HepG2 (cell line): Measurements from ENCODE around the gene CACNB4. TPM values are rescaled to one million over a fixed set of nuclear protein-coding genes. Genes with fewer than 3 reads are reported as not detected.

Source experiments
- ATAC-seq: fragments of 200-7000 bp; cut with Tn5 transposase; 3 replicates; pipeline ENCODE4 v1.9.1; 2020; ENCODE audit warnings: mild to moderate bottlenecking, moderate library complexity
- BruUV-seq: library from RNA; stranded (reverse); fragments of 400-500 nt; replicated peaks from 2 replicates; lab custom pipeline; 2021; lab: Mats Ljungman, UMichigan
- CTCF ChIA-PET: fragments of 300-600 bp; formaldehyde crosslinking; extraction: SDS; loops from one replicate; lab custom pipeline; 2021; ENCODE audit warnings: low total read pairs, inconsistent platforms, low intra/inter-chr PET ratio; lab: Yijun Ruan, JAX
- POLR2A ChIA-PET: fragments of 350-600 bp; sonication (Branson Sonifier 250); formaldehyde crosslinking; loops from one replicate; lab custom pipeline; 2020; ENCODE audit warnings: antibody characterized with exemption, inconsistent platforms; lab: Yijun Ruan, JAX
- DNase-seq: peaks from one replicate; pipeline ENCODE4 v3.0.0-alpha.2; 2015; ENCODE audit warnings: low spot score
- FAIRE-seq: peaks from 3 replicates; lab custom pipeline; 2011; peaks lifted over from hg19 to GRCh38; lab: Jason Lieb, UNC
- H2AFZ ChIP-seq: one replicate; pipeline ENCODE4 v1.6.1; 2011; ENCODE audit warnings: low read length, inconsistent platforms
- H3K27ac ChIP-seq: fragments of 300-600 bp; 3 replicates; pipeline ENCODE4 v1.8.0; 2011; ENCODE audit warnings: mixed run types, mild to moderate bottlenecking, mixed read lengths, low read length, inconsistent platforms; ENCODE audit not compliant: insufficient read depth; ENCODE audit errors: extremely low read length
- H3K27me3 ChIP-seq, 2 experiments: fragments of 200-600 bp in 1 of 2; 2 replicates in 1 of 2; 3 replicates in 1 of 2; pipeline versions ENCODE4 v1.6.0 to v1.8.0; 2011; ENCODE audit warnings: low read length in 2 of 2, mild to moderate bottlenecking in 2 of 2, moderate library complexity in 2 of 2, inconsistent platforms in 1 of 2; ENCODE audit not compliant: insufficient read depth in 2 of 2, control insufficient read depth in 1 of 2
- H3K36me3 ChIP-seq, 2 experiments: fragments of 200-600 bp in 1 of 2; replicated peaks in 1 of 2; 2 replicates in 1 of 2; 3 replicates in 1 of 2; pipeline versions ENCODE4 v1.5.1 to v1.8.0; 2011; ENCODE audit warnings: low read length in 2 of 2, inconsistent platforms in 1 of 2; ENCODE audit not compliant: insufficient read depth in 2 of 2, control insufficient read depth in 1 of 2
- H3K4me1 ChIP-seq: 2 replicates; pipeline ENCODE4 v1.5.1; 2012; ENCODE audit warnings: low read length, inconsistent platforms; ENCODE audit not compliant: insufficient read depth
- H3K4me2 ChIP-seq: 2 replicates; pipeline ENCODE4 v1.6.0; 2011; ENCODE audit warnings: low read depth, low read length, inconsistent platforms
- H3K4me3 ChIP-seq, 3 experiments: fragments of 200-600 bp in 1 of 3; sonication (generic), shearing (Covaris generic) in 1 of 3; replicated peaks in 1 of 3; 2 replicates each; pipeline ENCODE4 v1.5.1; 2011 to 2016; ENCODE audit warnings: low read length in 3 of 3, inconsistent platforms in 2 of 3, low read depth in 2 of 3, mild to moderate bottlenecking in 2 of 3, control low read depth in 1 of 3, mixed read lengths in 1 of 3; ENCODE audit not compliant: insufficient read depth in 1 of 3
- H3K79me2 ChIP-seq: one replicate; pipeline ENCODE4 v1.6.1; 2011; ENCODE audit warnings: low read length, inconsistent platforms; ENCODE audit not compliant: insufficient read depth
- H3K9ac ChIP-seq: 2 replicates; pipeline ENCODE4 v1.6.0; 2011; ENCODE audit warnings: mild to moderate bottlenecking, low read depth, low read length, inconsistent platforms; ENCODE audit not compliant: insufficient read depth
- H3K9me3 ChIP-seq: 2 replicates; pipeline ENCODE4 v1.5.1; 2012; ENCODE audit warnings: mild to moderate bottlenecking, low read length
- H4K20me1 ChIP-seq: 2 replicates; pipeline ENCODE4 v1.6.0; 2011; ENCODE audit warnings: inconsistent platforms, mild to moderate bottlenecking, low read length, moderate library complexity; ENCODE audit not compliant: insufficient read depth
- ISL2 ChIP-seq: sonication (generic); formaldehyde crosslinking; IDR thresholded peaks from 2 replicates; pipeline ENCODE4 v1.5.0; 2020; ENCODE audit warnings: missing genetic modification reagents
- NCOA2 ChIP-seq: sonication (generic); formaldehyde crosslinking; IDR thresholded peaks from 2 replicates; pipeline ENCODE4 v1.8.0; 2022; ENCODE audit warnings: inconsistent platforms
- NR2C2 ChIP-seq: sonication (generic); formaldehyde crosslinking; IDR thresholded peaks from 2 replicates; pipeline ENCODE4 v1.4.0; 2020; ENCODE audit warnings: missing genetic modification reagents, mild to moderate bottlenecking, moderate library complexity, borderline replicate concordance
- STAG1 ChIP-seq: sonication (generic); formaldehyde crosslinking; IDR thresholded peaks from 2 replicates; pipeline ENCODE4 v1.4.0; 2020; ENCODE audit warnings: missing genetic modification reagents
- ZNF552 ChIP-seq: sonication (generic); formaldehyde crosslinking; IDR thresholded peaks from 2 replicates; pipeline ENCODE4 v1.9.0; 2022; ENCODE audit warnings: missing genetic modification reagents, mild to moderate bottlenecking, borderline replicate concordance
- ZNF619 ChIP-seq: sonication (generic); formaldehyde crosslinking; IDR thresholded peaks from 2 replicates; pipeline ENCODE4 v1.4.0; 2020; ENCODE audit warnings: mild to moderate bottlenecking, missing genetic modification reagents
- ZNF883 ChIP-seq: sonication (generic); formaldehyde crosslinking; IDR thresholded peaks from 2 replicates; pipeline ENCODE4 v1.5.1; 2020; ENCODE audit warnings: mild to moderate bottlenecking, missing genetic modification reagents; ENCODE audit errors: not compliant biosample characterization
- WGBS: methylation state at CpG from one replicate; pipeline ENCODE4 v1.1.6; 2017; ENCODE audit warnings: low lambda C conversion rate; 5-methylcytosine and 5-hydroxymethylcytosine counted together
- in situ Hi-C: cut with HindIII; loops from 2 replicates; pipeline ENCODE4 v1.10.0; 2017; ENCODE audit warnings: low pct_unique_long_range_greater_than_20kb; ENCODE audit not compliant: extremely low pct_ligation_motif_present
- intact Hi-C: fragments of 100-400 bp; cut with micrococcal nuclease; formaldehyde crosslinking; loops from one replicate; pipeline ENCODE4 v1.10.0; 2022; ENCODE audit not compliant: unreplicated experiment
- polyA plus RNA-seq, 8 experiments: library from polyadenylated mRNA; depleted of rRNA in 3 of 8; stranded (reverse) in 7 of 8; unstranded in 1 of 8; fragments of >200 nt; fragmentation: Illumina TruSeq in 4 of 8; extraction: Trizol in 4 of 8; gene quantifications; 2 replicates each; pipeline versions ENCODE4 v1.2.1 to v1.2.3, GENCODE V29; 2011 to 2016; ENCODE audit warnings: low read depth in 4 of 8, missing spikeins in 1 of 8, mixed read lengths in 1 of 8; ENCODE audit not compliant: insufficient read depth in 1 of 8
- total RNA-seq, 5 experiments: library from RNA; depleted of rRNA; stranded (reverse); fragments of >200 nt; fragmentation: Illumina TruSeq; extraction: Trizol; gene quantifications; 2 replicates each; pipeline ENCODE4 v1.2.3, GENCODE V29; 2016; ENCODE audit warnings: low read depth in 1 of 5
- TF ChIP-seq, protein P1 (sequence below): sonication (generic); formaldehyde crosslinking; IDR thresholded peaks from 2 replicates; pipeline ENCODE4 v1.4.0; 2020; ENCODE audit warnings: missing genetic modification reagents, borderline replicate concordance
- TF ChIP-seq, protein P2 (sequence below), 2 experiments: fragments of 450-650 bp in 1 of 2; sonication (generic) in 1 of 2; formaldehyde crosslinking in 1 of 2; IDR thresholded peaks; 2 replicates each; pipeline versions ENCODE4 v1.6.1 to v1.8.0; 2016 to 2022; ENCODE audit warnings: antibody characterized with exemption in 1 of 2, mild to moderate bottlenecking in 1 of 2, missing genetic modification reagents in 1 of 2
- TF ChIP-seq, protein P3 (sequence below): sonication (generic); IDR thresholded peaks from 2 replicates; pipeline ENCODE4 v1.6.1; 2016; ENCODE audit warnings: low read depth, borderline replicate concordance

The CACNB4 gene
- total and polyA plus RNA-seq, 2 of the 13 experiments (the other 11 are each of a cell fraction or from before 2014, with no cell fraction given): 5.1 to 14.3 TPM

DNA sequence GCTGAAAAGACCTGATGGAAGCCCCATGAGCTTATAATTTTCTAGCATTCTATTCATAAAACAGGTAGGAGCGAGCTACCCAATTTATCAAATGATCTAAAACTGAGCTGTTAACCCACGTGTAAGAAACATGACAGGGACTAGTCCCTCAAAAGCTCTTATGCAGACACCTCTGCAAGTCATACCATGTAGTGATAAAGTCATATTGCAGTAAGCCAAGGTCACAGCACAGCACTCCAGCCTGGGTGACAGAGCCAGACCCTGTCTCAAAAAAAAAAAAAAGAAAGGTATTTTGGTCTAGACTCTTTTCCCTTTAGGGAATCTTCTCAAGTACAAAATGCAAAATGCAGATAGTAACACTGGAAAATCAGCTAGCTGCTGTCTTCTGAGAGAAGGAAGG, 211.7 kb downstream of the CACNB4 start (continued):
- TF ChIP-seq, protein P1, sequence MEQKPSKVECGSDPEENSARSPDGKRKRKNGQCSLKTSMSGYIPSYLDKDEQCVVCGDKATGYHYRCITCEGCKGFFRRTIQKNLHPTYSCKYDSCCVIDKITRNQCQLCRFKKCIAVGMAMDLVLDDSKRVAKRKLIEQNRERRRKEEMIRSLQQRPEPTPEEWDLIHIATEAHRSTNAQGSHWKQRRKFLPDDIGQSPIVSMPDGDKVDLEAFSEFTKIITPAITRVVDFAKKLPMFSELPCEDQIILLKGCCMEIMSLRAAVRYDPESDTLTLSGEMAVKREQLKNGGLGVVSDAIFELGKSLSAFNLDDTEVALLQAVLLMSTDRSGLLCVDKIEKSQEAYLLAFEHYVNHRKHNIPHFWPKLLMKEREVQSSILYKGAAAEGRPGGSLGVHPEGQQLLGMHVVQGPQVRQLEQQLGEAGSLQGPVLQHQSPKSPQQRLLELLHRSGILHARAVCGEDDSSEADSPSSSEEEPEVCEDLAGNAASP (CRISPR knock-in tag): no peak

DNA sequence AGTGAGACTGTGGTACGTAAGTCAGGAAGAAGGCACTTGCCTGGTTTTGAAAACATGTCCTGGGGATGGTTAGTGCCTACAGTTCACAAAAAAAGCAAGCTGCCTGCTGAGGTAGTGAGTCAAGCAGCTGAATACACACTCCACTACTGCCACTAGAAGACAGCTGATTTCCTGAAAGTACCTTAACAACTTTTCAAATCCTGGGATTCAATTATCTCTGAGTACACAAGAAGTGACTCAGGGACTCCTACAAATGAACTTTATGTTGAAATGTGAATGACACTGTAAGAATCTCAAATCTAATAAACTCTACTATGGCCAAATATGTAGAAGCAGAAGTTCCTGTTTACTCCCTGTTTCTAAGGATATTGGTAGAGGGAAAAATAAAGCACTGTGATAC, 212.6 kb downstream of the CACNB4 start:
- FAIRE-seq (no peak), DNase-seq (peak; percentile 41), ATAC-seq (no peak; the same call in 2 of the 3 replicates)
- peaks cover 16% of the 10 kb centered on the region for H3K4me1 ChIP-seq
- no peak overlapping the region for H3K4me2 ChIP-seq
- no TSS peak for BruUV-seq
- H3K27me3 ChIP-seq: no peaks in the 10 kb centered on the region
- no peak overlapping the region for H3K4me3 ChIP-seq
- no peaks in the 10 kb centered on the region for H3K9me3 ChIP-seq
- H4K20me1 ChIP-seq: no peaks in the 10 kb centered on the region
- POLR2A ChIA-PET: interaction anchor here (1.5 kb wide), 1 partner anchor 58 kb away, joined by 6 read pairs; the partner anchor contains the start of gene ARL5A
- CTCF ChIA-PET: no interaction called here
- H3K36me3 ChIP-seq: peaks cover 0 to 6% of the 10 kb centered on the region in 2 experiments; a peak in 3 of 5 replicates
- no peak overlapping the region for H2AFZ ChIP-seq
- WGBS: 100% methylated on average over 1 of the region's 1 CpG
- no peak overlapping the region for H3K27ac ChIP-seq
- H3K79me2 ChIP-seq: no peaks in the 10 kb centered on the region
- H3K9ac ChIP-seq: no peak overlapping the region
- in situ Hi-C loops (no loop called here), intact Hi-C loops (no loop called here)
- no peak for TF ChIP-seq NCOA2 (CRISPR knock-in tag)
- no peak for TF ChIP-seq ISL2 (CRISPR knock-in tag)
- no peak for TF ChIP-seq ZNF552
- TF ChIP-seq, protein P2, sequence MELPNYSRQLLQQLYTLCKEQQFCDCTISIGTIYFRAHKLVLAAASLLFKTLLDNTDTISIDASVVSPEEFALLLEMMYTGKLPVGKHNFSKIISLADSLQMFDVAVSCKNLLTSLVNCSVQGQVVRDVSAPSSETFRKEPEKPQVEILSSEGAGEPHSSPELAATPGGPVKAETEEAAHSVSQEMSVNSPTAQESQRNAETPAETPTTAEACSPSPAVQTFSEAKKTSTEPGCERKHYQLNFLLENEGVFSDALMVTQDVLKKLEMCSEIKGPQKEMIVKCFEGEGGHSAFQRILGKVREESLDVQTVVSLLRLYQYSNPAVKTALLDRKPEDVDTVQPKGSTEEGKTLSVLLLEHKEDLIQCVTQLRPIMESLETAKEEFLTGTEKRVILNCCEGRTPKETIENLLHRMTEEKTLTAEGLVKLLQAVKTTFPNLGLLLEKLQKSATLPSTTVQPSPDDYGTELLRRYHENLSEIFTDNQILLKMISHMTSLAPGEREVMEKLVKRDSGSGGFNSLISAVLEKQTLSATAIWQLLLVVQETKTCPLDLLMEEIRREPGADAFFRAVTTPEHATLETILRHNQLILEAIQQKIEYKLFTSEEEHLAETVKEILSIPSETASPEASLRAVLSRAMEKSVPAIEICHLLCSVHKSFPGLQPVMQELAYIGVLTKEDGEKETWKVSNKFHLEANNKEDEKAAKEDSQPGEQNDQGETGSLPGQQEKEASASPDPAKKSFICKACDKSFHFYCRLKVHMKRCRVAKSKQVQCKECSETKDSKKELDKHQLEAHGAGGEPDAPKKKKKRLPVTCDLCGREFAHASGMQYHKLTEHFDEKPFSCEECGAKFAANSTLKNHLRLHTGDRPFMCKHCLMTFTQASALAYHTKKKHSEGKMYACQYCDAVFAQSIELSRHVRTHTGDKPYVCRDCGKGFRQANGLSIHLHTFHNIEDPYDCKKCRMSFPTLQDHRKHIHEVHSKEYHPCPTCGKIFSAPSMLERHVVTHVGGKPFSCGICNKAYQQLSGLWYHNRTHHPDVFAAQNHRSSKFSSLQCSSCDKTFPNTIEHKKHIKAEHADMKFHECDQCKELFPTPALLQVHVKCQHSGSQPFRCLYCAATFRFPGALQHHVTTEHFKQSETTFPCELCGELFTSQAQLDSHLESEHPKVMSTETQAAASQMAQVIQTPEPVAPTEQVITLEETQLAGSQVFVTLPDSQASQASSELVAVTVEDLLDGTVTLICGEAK (IDR thresholded peaks at IDR 0.05): no peak
- TF ChIP-seq, protein P2 (CRISPR knock-in tag; IDR thresholded peaks at IDR 0.05): no peak
- TF ChIP-seq, protein P3, sequence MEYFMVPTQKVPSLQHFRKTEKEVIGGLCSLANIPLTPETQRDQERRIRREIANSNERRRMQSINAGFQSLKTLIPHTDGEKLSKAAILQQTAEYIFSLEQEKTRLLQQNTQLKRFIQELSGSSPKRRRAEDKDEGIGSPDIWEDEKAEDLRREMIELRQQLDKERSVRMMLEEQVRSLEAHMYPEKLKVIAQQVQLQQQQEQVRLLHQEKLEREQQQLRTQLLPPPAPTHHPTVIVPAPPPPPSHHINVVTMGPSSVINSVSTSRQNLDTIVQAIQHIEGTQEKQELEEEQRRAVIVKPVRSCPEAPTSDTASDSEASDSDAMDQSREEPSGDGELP: peak; percentile 81; the same call in 1 of the 2 replicates
- no peak for TF ChIP-seq STAG1 (CRISPR knock-in tag)
- TF ChIP-seq NR2C2: no peak
- no peak for TF ChIP-seq ZNF883 (CRISPR knock-in tag)
- no peak for TF ChIP-seq ZNF619 (CRISPR knock-in tag)
